ENCODE results near the gene PHLPP1. TPM values are rescaled to one million over a fixed set of nuclear protein-coding genes. Genes with fewer than 3 reads are reported as not detected.

Gene PHLPP1
- polyA plus RNA-seq, 1 experiment = 5.6 TPM

- no peak overlapping the region for H3K27ac ChIP-seq (ENCODE audit: low read depth, low read length)
- no peaks in the 10 kb centered on the region for H3K27me3 ChIP-seq (ENCODE audit: control insufficient read depth, insufficient read depth, low read length)
- no peaks in the 10 kb centered on the region; the same call in 1 of the 2 replicates for H3K9me3 ChIP-seq (ENCODE audit: control insufficient read depth, insufficient read depth, low read length)
- no peak for TF ChIP-seq CTCF (IDR thresholded peaks at IDR 0.05; ENCODE audit: low read depth, low read length)
- no peak overlapping the region for H3K4me3 ChIP-seq (ENCODE audit: low read depth, low read length)
- ChIA-PET POLR2A (no interaction called here), CTCF (no interaction called here)
- DNase-seq (ENCODE audit: low read depth, low spot score) = no peak
These were observed 36.0 kb downstream of the PHLPP1 start for GRCh38 chr18:62751341-62751821.

DNA sequence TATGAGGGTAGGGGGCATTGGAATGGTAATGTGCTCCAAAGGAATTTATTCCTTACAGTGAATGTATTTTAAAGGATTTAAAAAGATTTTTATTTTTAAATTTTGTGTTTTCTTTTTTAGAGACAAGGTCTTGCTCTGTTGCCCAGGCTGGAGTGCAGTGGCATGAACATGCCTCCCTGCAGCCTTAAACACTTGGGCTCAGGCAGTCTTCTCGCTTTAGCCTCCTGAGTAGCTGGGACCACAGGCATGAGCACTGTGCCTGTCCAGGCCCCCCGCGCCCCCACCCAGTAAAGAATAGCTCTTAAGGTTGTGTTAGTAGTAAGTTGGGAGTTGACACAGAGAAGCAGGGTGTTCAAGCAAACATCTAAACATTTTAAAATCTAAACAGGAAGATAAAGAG is 36.6 kb downstream of the PHLPP1 start:
- DNase-seq (ENCODE audit: low read depth, low spot score) = no peak
- H3K9me3 ChIP-seq (ENCODE audit: control insufficient read depth, insufficient read depth, low read length) = no peaks in the 10 kb centered on the region; the same call in 1 of the 2 replicates
- no peak overlapping the region for H3K27ac ChIP-seq (ENCODE audit: low read depth, low read length)
- ChIA-PET CTCF (no interaction called here), POLR2A (no interaction called here)
- no peaks in the 10 kb centered on the region for H3K27me3 ChIP-seq (ENCODE audit: control insufficient read depth, insufficient read depth, low read length)
- H3K4me3 ChIP-seq (ENCODE audit: low read depth, low read length) = no peak overlapping the region
- no peak for TF ChIP-seq CTCF (IDR thresholded peaks at IDR 0.05; ENCODE audit: low read depth, low read length)

DNA sequence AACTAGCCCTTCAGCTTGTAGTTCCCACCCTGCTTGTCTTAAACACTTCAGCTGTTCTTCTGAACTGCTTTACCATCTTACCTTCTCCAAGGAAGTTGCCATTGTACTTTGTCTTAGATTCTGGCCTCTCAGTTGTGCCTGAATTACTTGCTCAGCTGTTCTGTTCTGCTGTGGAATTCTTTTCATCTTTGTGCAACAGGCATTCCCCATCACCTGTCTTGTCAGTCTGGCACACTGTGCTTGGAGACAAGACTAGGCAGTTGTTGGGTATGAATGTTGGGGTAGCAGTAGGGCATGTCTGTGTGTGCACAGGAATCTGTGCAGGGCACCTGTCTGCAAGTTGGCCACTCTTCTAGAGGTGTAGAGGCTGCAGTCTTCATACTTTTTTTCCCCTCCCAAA is 38.7 kb downstream of the PHLPP1 start:
- no peaks in the 10 kb centered on the region for H3K27me3 ChIP-seq (ENCODE audit: control insufficient read depth, insufficient read depth, low read length)
- no peak for DNase-seq (ENCODE audit: low read depth, low spot score)
- no peak for TF ChIP-seq CTCF (IDR thresholded peaks at IDR 0.05; ENCODE audit: low read depth, low read length)
- ChIA-PET CTCF (interaction anchor here (0.7 to 1.5 kb wide), 2 partner anchors 228 to 229 kb away, joined by 3 to 4 read pairs; no protein-coding TSS in a partner anchor), POLR2A (no interaction called here)
- H3K4me3 ChIP-seq (ENCODE audit: low read depth, low read length) = no peak overlapping the region
- H3K27ac ChIP-seq (ENCODE audit: low read depth, low read length) = no peak overlapping the region
- H3K9me3 ChIP-seq (ENCODE audit: control insufficient read depth, insufficient read depth, low read length) = no peaks in the 10 kb centered on the region; the same call in 1 of the 2 replicates

DNA sequence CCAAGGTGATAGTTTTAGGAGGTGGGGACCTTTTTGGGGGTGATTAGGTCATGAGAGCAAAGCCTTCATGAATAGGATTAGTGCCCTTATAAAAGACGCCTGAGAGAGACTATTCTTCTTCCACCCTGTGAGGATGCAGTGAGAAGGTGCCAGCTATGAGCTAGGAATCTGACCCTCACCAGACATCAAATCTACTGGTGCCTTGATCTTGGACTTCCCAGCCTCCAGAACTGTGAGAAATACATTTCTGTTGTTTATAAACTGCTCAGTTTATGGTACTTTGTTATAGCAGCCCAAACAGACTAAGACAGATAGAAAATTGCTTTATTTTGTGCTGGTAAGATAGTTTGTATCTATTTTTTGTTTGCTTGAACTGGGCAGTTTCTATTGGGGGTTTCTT is 40.1 kb downstream of the PHLPP1 start:
- H3K9me3 ChIP-seq (ENCODE audit: control insufficient read depth, insufficient read depth, low read length) = no peaks in the 10 kb centered on the region
- ChIA-PET POLR2A (interaction anchor here (0.6 kb wide), 1 partner anchor 40 kb away, joined by 3 read pairs; the partner anchor contains the start of gene PHLPP1), CTCF (no interaction called here)
- no peak for DNase-seq (ENCODE audit: low read depth, low spot score)
- no peaks in the 10 kb centered on the region for H3K27me3 ChIP-seq (ENCODE audit: control insufficient read depth, insufficient read depth, low read length)
- H3K27ac ChIP-seq (ENCODE audit: low read depth, low read length) = no peak overlapping the region
- no peak overlapping the region for H3K4me3 ChIP-seq (ENCODE audit: low read depth, low read length)
- TF ChIP-seq CTCF (IDR thresholded peaks at IDR 0.05; ENCODE audit: low read depth, low read length) = no peak

GRCh38 chr18:62755946-62756345 is 40.6 kb downstream of the PHLPP1 start:
- TF ChIP-seq CTCF (IDR thresholded peaks at IDR 0.05; ENCODE audit: low read depth, low read length) = no peak
- no peaks in the 10 kb centered on the region for H3K9me3 ChIP-seq (ENCODE audit: control insufficient read depth, insufficient read depth, low read length)
- H3K4me3 ChIP-seq (ENCODE audit: low read depth, low read length) = no peak overlapping the region
- POLR2A ChIA-PET = interaction anchor here (0.6 kb wide), 1 partner anchor 41 kb away, joined by 3 read pairs; the partner anchor contains the start of gene PHLPP1
- CTCF ChIA-PET = interaction anchor here (0.5 kb wide), 1 partner anchor 13 kb away, joined by 3 read pairs; no protein-coding TSS in a partner anchor
- H3K27me3 ChIP-seq (ENCODE audit: control insufficient read depth, insufficient read depth, low read length) = no peaks in the 10 kb centered on the region
- H3K27ac ChIP-seq (ENCODE audit: low read depth, low read length) = no peak overlapping the region
- no peak for DNase-seq (ENCODE audit: low read depth, low spot score)

Data from AG04450 (cell line).